Raji (cell line): ENCODE data around the gene TNFRSF14.

Experiments
- POLR2A ChIP-seq: IDR thresholded peaks from 2 replicates; pipeline ENCODE4 v1.6.1; 2011; ENCODE audit warnings: low read depth, low read length, control low read depth; ENCODE audit not compliant: insufficient read depth

TNFRSF14 gene

GRCh38 chr1:2570332-2570731 is 14.2 kb downstream of the TNFRSF14 start:
- no peak for TF ChIP-seq POLR2A

DNA sequence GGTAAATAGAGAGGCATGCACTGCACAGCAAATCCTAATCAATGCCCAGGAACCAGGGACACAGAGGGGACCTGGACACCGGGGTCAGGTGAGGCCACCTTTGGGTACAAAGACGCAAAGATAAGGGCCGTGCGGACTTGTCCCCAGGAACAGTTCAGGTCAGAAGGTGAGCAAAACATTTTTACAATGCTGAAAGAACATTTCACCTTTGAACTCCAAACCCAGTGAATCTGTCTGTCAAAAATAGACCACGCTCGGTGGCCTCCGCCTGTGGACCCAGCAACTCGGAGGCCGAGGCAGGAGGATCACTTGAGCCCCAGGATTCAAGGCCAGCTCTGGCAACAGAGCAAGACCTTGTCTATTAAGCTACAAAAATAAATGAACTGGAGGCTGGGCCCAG is 15.2 kb downstream of the TNFRSF14 start:
- TF ChIP-seq POLR2A = no peak

DNA sequence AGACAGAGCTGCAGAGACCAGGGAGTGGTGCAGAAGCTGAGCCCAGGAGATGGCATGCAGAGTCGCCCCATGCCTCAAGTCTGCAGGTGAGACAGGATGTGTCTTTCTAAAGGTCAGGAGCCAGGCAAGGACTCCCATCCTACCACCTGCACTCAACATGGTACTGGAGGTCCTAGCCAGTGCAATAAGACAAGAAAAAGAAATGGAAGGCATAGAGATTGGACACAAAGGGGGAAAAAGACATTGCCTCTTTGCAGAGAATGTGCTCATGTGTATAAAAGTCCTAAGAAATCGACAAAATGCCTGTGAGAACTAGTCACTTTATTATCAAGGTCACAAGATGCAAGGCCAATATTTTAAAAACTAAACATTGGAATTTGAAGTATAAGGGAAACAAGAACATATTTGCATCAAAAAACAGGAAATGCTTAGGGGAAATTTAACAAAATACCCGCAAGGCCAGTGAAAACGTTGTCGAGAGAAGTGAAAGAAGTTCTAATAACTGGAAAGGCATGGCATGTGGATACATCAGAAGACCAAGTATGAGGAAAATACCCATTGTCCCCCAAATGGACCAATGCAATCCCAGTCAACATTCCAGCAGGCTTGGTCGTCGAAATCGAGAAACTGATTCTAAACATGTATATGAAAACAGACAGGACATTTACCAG is 17.2 kb downstream of the TNFRSF14 start:
- no peak for TF ChIP-seq POLR2A

GRCh38 chr1:2574350-2574749 is 18.2 kb downstream of the TNFRSF14 start:
- TF ChIP-seq POLR2A = no peak

GRCh38 chr1:2575801-2576663 is 19.9 kb downstream of the TNFRSF14 start:
- no peak; the same call in 1 of the 2 replicates for TF ChIP-seq POLR2A

GRCh38 chr1:2578758-2579118 is 22.6 kb downstream of the TNFRSF14 start:
- no peak for TF ChIP-seq POLR2A

DNA sequence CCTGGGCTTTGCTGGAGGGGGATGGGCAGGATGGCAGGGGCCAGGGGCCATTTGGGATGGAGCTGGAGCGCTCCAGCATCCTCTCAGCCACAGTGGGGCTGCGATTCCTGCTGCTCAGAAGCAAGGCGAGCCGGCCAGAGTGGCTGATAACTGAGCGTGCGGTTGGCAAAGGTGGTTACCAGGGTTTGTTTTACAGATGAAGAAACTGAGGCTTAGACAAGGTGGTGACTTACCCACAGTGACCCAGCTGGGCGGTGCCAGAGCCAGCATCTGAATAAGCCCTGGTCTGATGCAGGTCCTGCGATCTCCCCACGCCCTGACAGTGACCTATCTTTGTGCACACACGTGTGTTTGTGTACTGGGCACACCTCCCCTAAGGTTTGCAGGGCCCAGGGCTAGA is 24.5 kb downstream of the TNFRSF14 start:
- no peak; the same call in none of the 2 replicates for TF ChIP-seq POLR2A

DNA sequence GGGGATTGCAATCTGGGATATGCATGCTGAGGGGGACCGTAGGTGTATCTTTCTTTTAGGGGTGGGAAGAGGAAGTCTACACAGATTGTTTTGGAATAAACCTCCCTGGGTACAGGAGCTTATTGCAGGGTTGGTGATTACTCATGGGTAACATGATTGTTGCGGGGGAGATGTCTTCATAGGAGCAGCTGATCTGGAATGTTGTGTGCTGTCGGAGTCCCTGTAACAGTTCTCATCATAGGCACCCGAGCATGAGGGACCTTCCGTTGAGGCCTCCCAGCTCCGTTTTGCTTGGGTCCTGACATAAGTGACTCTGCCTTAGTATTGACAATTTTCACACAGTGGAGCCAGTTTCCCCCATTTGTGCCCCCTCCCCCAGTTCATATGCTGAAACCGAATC is 26.2 kb downstream of the TNFRSF14 start:
- 0 out of 2 replicates have a peak, but pooled peaks have one; percentile 27 for TF ChIP-seq POLR2A

DNA sequence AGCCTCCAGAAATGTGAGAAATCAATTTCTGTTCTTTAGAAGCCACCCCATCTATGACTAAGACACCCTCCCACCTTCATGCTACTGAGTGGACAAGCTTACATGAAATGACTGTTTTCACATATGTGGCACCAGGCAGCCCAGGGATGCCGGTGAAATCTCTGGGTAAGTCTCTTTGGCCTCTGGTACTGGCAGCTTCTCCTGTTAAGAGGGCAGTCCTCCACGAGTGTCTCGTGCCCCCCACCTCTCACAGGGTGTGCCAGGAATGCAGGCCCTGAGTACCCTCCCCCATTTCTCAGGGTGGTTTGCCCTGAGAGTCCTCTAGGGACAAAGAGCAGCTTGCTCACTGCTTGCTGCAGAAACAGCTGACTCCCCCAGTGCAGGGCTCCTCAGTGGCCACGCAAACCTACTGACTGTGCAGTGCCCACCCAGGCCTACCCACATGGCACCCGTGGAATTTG is 27.2 kb downstream of the TNFRSF14 start:
- no peak; the same call in 1 of the 2 replicates for TF ChIP-seq POLR2A

GRCh38 chr1:2583871-2584351 is 27.7 kb downstream of the TNFRSF14 start:
- peak; percentile 49 for TF ChIP-seq POLR2A

DNA sequence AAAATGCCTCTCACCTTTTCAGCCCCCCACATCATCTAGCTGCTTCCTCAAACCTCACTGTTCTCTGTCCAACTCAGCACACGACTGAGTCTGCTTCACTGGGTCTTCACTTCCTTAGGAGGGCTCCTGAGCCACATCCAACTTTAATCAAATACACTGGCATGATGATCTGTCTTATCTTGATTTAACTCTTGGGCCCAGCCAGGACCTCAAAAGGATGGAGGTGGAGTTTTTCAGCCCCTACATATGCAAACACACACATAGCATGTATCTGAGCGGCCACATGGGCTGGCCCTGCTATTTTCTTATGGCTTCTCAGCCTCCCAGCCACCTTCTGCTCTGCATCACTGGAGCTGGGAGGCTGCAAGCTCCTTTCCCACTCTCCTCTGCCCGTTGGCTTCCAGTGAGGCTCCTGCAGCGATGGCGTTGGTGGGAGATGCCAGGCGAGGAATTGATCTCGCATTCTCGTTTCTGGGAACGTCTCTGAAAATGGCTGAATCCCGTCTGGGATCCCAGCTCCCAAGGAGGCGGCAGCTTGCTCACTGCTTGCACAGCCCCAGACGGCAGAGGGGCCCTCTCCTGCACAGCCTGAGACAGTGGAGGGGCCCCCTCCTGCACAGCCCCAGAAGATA is 28.6 kb downstream of the TNFRSF14 start:
- TF ChIP-seq POLR2A = no peak

DNA sequence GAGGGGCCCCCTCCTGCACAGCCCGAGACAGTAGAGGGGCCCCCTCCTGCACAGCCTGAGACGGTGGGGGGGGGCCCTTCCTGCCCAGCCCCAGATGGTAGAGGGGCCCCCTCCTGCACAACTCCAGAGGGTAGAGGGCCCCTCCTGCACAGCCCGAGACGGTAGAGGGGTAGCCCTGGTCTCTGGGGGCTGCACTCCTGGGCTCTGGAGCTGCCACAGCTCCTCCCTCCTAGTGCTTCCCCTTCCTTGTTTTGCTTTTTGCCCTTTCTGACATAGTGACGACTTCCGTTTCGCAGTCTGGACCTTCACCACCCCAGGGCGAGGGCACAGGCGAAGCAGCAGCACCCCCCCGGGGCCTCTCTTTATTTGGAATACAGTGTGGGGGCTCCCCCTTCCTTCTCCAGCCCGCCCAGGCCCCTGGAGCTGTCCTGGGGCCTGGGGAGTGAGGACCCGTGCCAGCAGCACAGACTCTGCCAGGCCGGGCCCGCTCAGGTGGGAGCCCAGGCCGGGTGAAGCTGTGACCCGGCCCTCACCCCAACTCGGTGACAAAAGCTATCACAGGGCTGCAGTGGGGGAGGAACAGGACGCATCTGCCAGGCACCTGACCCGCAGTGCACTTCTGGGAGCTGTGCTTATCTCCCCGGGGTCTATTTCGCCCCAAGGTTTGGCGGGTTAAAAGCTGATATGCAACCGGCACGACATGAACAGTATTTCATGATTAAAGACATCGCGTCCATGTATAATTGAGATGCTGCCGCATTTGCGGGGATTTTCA is 29.3 kb downstream of the TNFRSF14 start:
- TF ChIP-seq POLR2A = peak; percentile 86

GRCh38 chr1:2586154-2587070 is 30.2 kb downstream of the TNFRSF14 start, which contains the start of gene PRXL2B:
Gene PRXL2B (plus strand): TSS chr1:2586777. CDS start chr1:2586886, 109 bp downstream.
- peak; percentile 65 for TF ChIP-seq POLR2A
